HG03342 (cell line): Measurements from ENCODE around the gene PRRC2C.

ENCODE experiments used
- ATAC-seq: cut with Tn5 transposase; IDR thresholded peaks from one replicate; pipeline ENCODE4 v1.9.1; 2021; ENCODE audit warnings: mild to moderate bottlenecking, moderate library complexity; ENCODE audit not compliant: unreplicated experiment

Gene PRRC2C

DNA sequence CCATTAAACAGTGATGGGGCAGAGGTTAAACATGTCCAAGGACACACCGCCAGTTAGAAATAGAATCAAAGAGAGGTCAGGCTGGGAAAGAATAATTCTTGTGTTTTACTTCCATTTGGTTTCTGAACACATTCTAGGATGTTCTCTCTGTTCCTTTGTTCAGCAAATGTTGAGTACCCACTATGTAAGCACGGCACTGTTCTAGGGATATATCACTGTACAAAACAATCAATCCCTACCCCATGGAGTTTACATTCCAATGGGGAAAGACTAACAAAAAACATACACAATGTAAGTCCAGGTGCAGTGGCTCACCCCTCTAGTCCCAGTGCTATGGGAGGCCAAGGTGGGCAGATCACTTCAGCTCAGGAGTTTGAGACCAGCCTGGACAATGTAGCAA is 142.9 kb downstream of the PRRC2C start:
- ATAC-seq = no peak

DNA sequence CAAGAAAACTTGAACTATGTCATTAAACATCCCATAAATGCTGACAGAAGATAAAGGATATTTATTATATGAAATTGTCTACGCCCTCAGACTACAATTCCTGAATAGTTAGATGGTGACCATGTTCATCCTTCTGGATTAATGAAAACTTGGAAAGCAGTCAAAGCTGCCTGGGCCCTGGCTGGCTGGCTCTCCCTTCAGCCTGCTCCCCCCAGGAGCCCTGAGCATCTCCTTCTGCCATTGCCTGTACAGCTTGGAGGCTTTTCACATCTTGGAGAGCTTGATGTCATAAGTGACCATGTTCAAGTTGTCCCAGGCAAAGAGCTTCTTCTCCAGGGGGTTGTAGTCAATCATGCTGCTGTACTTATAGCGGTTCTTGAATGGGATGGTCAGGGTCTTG is 150.3 kb downstream of the PRRC2C start:
- ATAC-seq = no peak

- ATAC-seq = no peak
Measured at GRCh38 chr1:171636141-171636540, 150.8 kb downstream of the PRRC2C start.

GRCh38 chr1:171637928-171638576 is 152.7 kb downstream of the PRRC2C start:
- no peak for ATAC-seq

- ATAC-seq = no peak
Measured at GRCh38 chr1:171640225-171640624, 154.9 kb downstream of the PRRC2C start.

GRCh38 chr1:171641076-171641864 is 155.9 kb downstream of the PRRC2C start:
- ATAC-seq = no peak

- ATAC-seq = no peak
Measured at GRCh38 chr1:171642197-171642596, 156.9 kb downstream of the PRRC2C start.
